Keratinocyte (primary cell): ENCODE data around the gene CCND2.

ENCODE experiments used
- CTCF ChIP-seq, 3 experiments: IDR thresholded peaks in 1 of 3; conservative IDR thresholded peaks in 1 of 3; optimal IDR thresholded peaks in 1 of 3; 2 replicates in 2 of 3; 3 replicates in 1 of 3; pipeline versions ENCODE3 to v1.5.1; 2011; ENCODE audit warnings: low read length in 3 of 3, mild to moderate bottlenecking in 3 of 3, moderate library complexity in 2 of 3, control low read depth in 1 of 3, inconsistent platforms in 1 of 3; ENCODE audit not compliant: insufficient read depth in 2 of 3; ENCODE audit errors: extremely low read depth in 1 of 3
- EZH2 ChIP-seq: IDR thresholded peaks from one replicate; pipeline ENCODE4 v1.6.1; 2012; ENCODE audit warnings: inconsistent platforms, mild to moderate bottlenecking, low read length, moderate library complexity

- TF ChIP-seq CTCF (optimal IDR thresholded peaks at IDR 0.05 in 1 of 3, IDR thresholded peaks at IDR 0.05 in 1 of 3, conservative IDR thresholded peaks at IDR 0.05 in 1 of 3; ENCODE audit: extremely low read depth in 1 of 3, insufficient read depth in 2 of 3, low read length in 3 of 3) (no peak), EZH2 (no peak)
Observed at GRCh38 chr12:4241592-4241991, 32.0 kb upstream of the CCND2 start.
